OCI-LY7 (cell line): ENCODE measurements around the gene RUNX1.

Experiments
- CTCF ChIP-seq: fragments of 200-600 bp; sonication (generic); conservative IDR thresholded peaks from 2 replicates; pipeline ENCODE4 v1.5.1; 2014; ENCODE audit warnings: mild to moderate bottlenecking, antibody characterized with exemption, low read length, moderate library complexity, mixed read lengths
- EZH2phosphoT487 ChIP-seq: fragments of 200-600 bp; sonication (generic); IDR thresholded peaks from 2 replicates; pipeline ENCODE4 v1.6.1; 2018; ENCODE audit warnings: low read depth, borderline replicate concordance, mild to moderate bottlenecking, mixed run types, antibody characterized with exemption, low read length, moderate library complexity, mixed read lengths

- no peak for TF ChIP-seq CTCF
- TF ChIP-seq EZH2phosphoT487 = no peak
Measured at GRCh38 chr21:35024513-35024912, 24.6 kb downstream of the RUNX1 start.
